ENCODE data around the gene LRRC3.

The LRRC3 gene

GRCh38 chr21:44425895-44426662 lies 29.2 kb upstream of the LRRC3 start:
- DNase-seq (ENCODE audit: low read depth): no peak
- no peak for TF ChIP-seq CTCF (IDR thresholded peaks at IDR 0.05; ENCODE audit: low read length, missing control alignments)
- no peak overlapping the region for H3K4me3 ChIP-seq (replicated peaks; ENCODE audit: low read depth, low read length)

- no peak for DNase-seq (ENCODE audit: low read depth)
- TF ChIP-seq CTCF (IDR thresholded peaks at IDR 0.05; ENCODE audit: low read length, missing control alignments): no peak
- no peak overlapping the region for H3K4me3 ChIP-seq (replicated peaks; ENCODE audit: low read depth, low read length)
Measured at GRCh38 chr21:44426663-44427191, 28.6 kb upstream of the LRRC3 start.

GRCh38 chr21:44427241-44428120 lies 27.8 kb upstream of the LRRC3 start:
- no peak overlapping the region for H3K4me3 ChIP-seq (replicated peaks; ENCODE audit: low read depth, low read length)
- no peak for TF ChIP-seq CTCF (IDR thresholded peaks at IDR 0.05; ENCODE audit: low read length, missing control alignments)
- DNase-seq (ENCODE audit: low read depth): no peak

- no peak for TF ChIP-seq CTCF (IDR thresholded peaks at IDR 0.05; ENCODE audit: low read length, missing control alignments)
- DNase-seq (ENCODE audit: low read depth): no peak
- H3K4me3 ChIP-seq (replicated peaks; ENCODE audit: low read depth, low read length): no peak overlapping the region
Measured at GRCh38 chr21:44428281-44428960, 26.9 kb upstream of the LRRC3 start.

- no peak for TF ChIP-seq CTCF (IDR thresholded peaks at IDR 0.05; ENCODE audit: low read length, missing control alignments)
- no peak for DNase-seq (ENCODE audit: low read depth)
Measured at GRCh38 chr21:44429894-44430293, 25.4 kb upstream of the LRRC3 start.

GRCh38 chr21:44431300-44431699 lies 24.0 kb upstream of the LRRC3 start:
- no peak overlapping the region for H3K4me3 ChIP-seq (replicated peaks; ENCODE audit: low read depth, low read length)
- no peak for TF ChIP-seq CTCF (IDR thresholded peaks at IDR 0.05; ENCODE audit: low read length, missing control alignments)

More at GRCh38 chr21:44429894-44430293, 25.4 kb upstream of the LRRC3 start:
- no peak overlapping the region for H3K4me3 ChIP-seq (replicated peaks; ENCODE audit: low read depth, low read length)

More at GRCh38 chr21:44431300-44431699, 24.0 kb upstream of the LRRC3 start:
- no peak for DNase-seq (ENCODE audit: low read depth)

All from fibroblast of pulmonary artery (primary cell).